Measurements from ENCODE around the gene HTR4.

HTR4 gene

GRCh38 chr5:148632255-148633066 lies 21.9 kb downstream of the HTR4 start:
- Histone ChIP-seq H3K4me1 (ENCODE audit: control insufficient read depth, insufficient read depth, low read length, unreplicated experiment) (no peaks in the 10 kb centered on the region), H3K79me2 (ENCODE audit: control insufficient read depth, insufficient read depth, low read length, unreplicated experiment) (no peaks in the 10 kb centered on the region), H3K4me3 (ENCODE audit: low read depth, low read length) (no peak overlapping the region), H2AFZ (ENCODE audit: low read length, unreplicated experiment) (no peak overlapping the region), H3K27me3 (ENCODE audit: insufficient read depth, low read length) (peaks cover 27% of the 10 kb centered on the region), H3K27ac (ENCODE audit: low read depth, low read length) (no peak overlapping the region), H3K36me3 (ENCODE audit: insufficient read depth, low read length) (no peaks in the 10 kb centered on the region)

- no peak overlapping the region for H3K4me3 ChIP-seq (ENCODE audit: low read depth, low read length)
- H3K79me2 ChIP-seq (ENCODE audit: control insufficient read depth, insufficient read depth, low read length, unreplicated experiment), result no peaks in the 10 kb centered on the region
- no peak overlapping the region for H3K27ac ChIP-seq (ENCODE audit: low read depth, low read length)
- H3K27me3 ChIP-seq (ENCODE audit: insufficient read depth, low read length), result peaks cover 8% of the 10 kb centered on the region
- H3K4me1 ChIP-seq (ENCODE audit: control insufficient read depth, insufficient read depth, low read length, unreplicated experiment), result peaks cover 10% of the 10 kb centered on the region
- no peaks in the 10 kb centered on the region for H3K36me3 ChIP-seq (ENCODE audit: insufficient read depth, low read length)
- H2AFZ ChIP-seq (ENCODE audit: low read length, unreplicated experiment), result no peak overlapping the region
These were observed 27.3 kb downstream of the HTR4 start for GRCh38 chr5:148626986-148627385.

- H3K4me3 ChIP-seq (ENCODE audit: low read depth, low read length), result no peak overlapping the region
- peaks cover 6% of the 10 kb centered on the region; the same call in 1 of the 2 replicates for H3K27me3 ChIP-seq (ENCODE audit: insufficient read depth, low read length)
- no peaks in the 10 kb centered on the region for H3K79me2 ChIP-seq (ENCODE audit: control insufficient read depth, insufficient read depth, low read length, unreplicated experiment)
- H3K4me1 ChIP-seq (ENCODE audit: control insufficient read depth, insufficient read depth, low read length, unreplicated experiment), result peaks cover 10% of the 10 kb centered on the region
- H2AFZ ChIP-seq (ENCODE audit: low read length, unreplicated experiment), result no peak overlapping the region
- H3K36me3 ChIP-seq (ENCODE audit: insufficient read depth, low read length), result no peaks in the 10 kb centered on the region
- no peak overlapping the region for H3K27ac ChIP-seq (ENCODE audit: low read depth, low read length)
These were observed 28.2 kb downstream of the HTR4 start for GRCh38 chr5:148626081-148626613.

GRCh38 chr5:148625250-148625649 lies 29.1 kb downstream of the HTR4 start:
- H3K27me3 ChIP-seq (ENCODE audit: insufficient read depth, low read length), result peaks cover 5% of the 10 kb centered on the region; the same call in 1 of the 2 replicates
- no peak overlapping the region for H3K4me3 ChIP-seq (ENCODE audit: low read depth, low read length)
- no peaks in the 10 kb centered on the region for H3K36me3 ChIP-seq (ENCODE audit: insufficient read depth, low read length)
- no peak overlapping the region for H2AFZ ChIP-seq (ENCODE audit: low read length, unreplicated experiment)
- H3K79me2 ChIP-seq (ENCODE audit: control insufficient read depth, insufficient read depth, low read length, unreplicated experiment), result no peaks in the 10 kb centered on the region
- peaks cover 10% of the 10 kb centered on the region for H3K4me1 ChIP-seq (ENCODE audit: control insufficient read depth, insufficient read depth, low read length, unreplicated experiment)
- no peak overlapping the region for H3K27ac ChIP-seq (ENCODE audit: low read depth, low read length)

- Histone ChIP-seq H3K79me2 (ENCODE audit: control insufficient read depth, insufficient read depth, low read length, unreplicated experiment) (no peaks in the 10 kb centered on the region), H3K27me3 (ENCODE audit: insufficient read depth, low read length) (no peaks in the 10 kb centered on the region), H2AFZ (ENCODE audit: low read length, unreplicated experiment) (no peak overlapping the region), H3K27ac (ENCODE audit: low read depth, low read length) (no peak overlapping the region), H3K36me3 (ENCODE audit: insufficient read depth, low read length) (no peaks in the 10 kb centered on the region), H3K4me1 (ENCODE audit: control insufficient read depth, insufficient read depth, low read length, unreplicated experiment) (peaks cover 19% of the 10 kb centered on the region), H3K4me3 (ENCODE audit: low read depth, low read length) (no peak overlapping the region)
These were observed 30.6 kb downstream of the HTR4 start for GRCh38 chr5:148623741-148624140.

GRCh38 chr5:148623101-148623500 lies 31.2 kb downstream of the HTR4 start:
- Histone ChIP-seq H3K4me1 (ENCODE audit: control insufficient read depth, insufficient read depth, low read length, unreplicated experiment) (peaks cover 19% of the 10 kb centered on the region), H3K4me3 (ENCODE audit: low read depth, low read length) (no peak overlapping the region), H3K27me3 (ENCODE audit: insufficient read depth, low read length) (no peaks in the 10 kb centered on the region), H2AFZ (ENCODE audit: low read length, unreplicated experiment) (no peak overlapping the region), H3K79me2 (ENCODE audit: control insufficient read depth, insufficient read depth, low read length, unreplicated experiment) (no peaks in the 10 kb centered on the region), H3K27ac (ENCODE audit: low read depth, low read length) (no peak overlapping the region), H3K36me3 (ENCODE audit: insufficient read depth, low read length) (no peaks in the 10 kb centered on the region)

GRCh38 chr5:148620696-148621095 lies 33.6 kb downstream of the HTR4 start:
- H3K79me2 ChIP-seq (ENCODE audit: control insufficient read depth, insufficient read depth, low read length, unreplicated experiment), result no peaks in the 10 kb centered on the region
- H3K4me3 ChIP-seq (ENCODE audit: low read depth, low read length), result no peak overlapping the region
- H3K4me1 ChIP-seq (ENCODE audit: control insufficient read depth, insufficient read depth, low read length, unreplicated experiment), result peaks cover 19% of the 10 kb centered on the region
- H2AFZ ChIP-seq (ENCODE audit: low read length, unreplicated experiment), result no peak overlapping the region
- no peak overlapping the region for H3K27ac ChIP-seq (ENCODE audit: low read depth, low read length)
- no peaks in the 10 kb centered on the region for H3K27me3 ChIP-seq (ENCODE audit: insufficient read depth, low read length)
- H3K36me3 ChIP-seq (ENCODE audit: insufficient read depth, low read length), result no peaks in the 10 kb centered on the region

GRCh38 chr5:148620091-148620490 lies 34.2 kb downstream of the HTR4 start:
- Histone ChIP-seq H2AFZ (ENCODE audit: low read length, unreplicated experiment) (no peak overlapping the region), H3K4me1 (ENCODE audit: control insufficient read depth, insufficient read depth, low read length, unreplicated experiment) (peaks cover 19% of the 10 kb centered on the region), H3K27me3 (ENCODE audit: insufficient read depth, low read length) (no peaks in the 10 kb centered on the region), H3K27ac (ENCODE audit: low read depth, low read length) (no peak overlapping the region), H3K4me3 (ENCODE audit: low read depth, low read length) (no peak overlapping the region), H3K79me2 (ENCODE audit: control insufficient read depth, insufficient read depth, low read length, unreplicated experiment) (no peaks in the 10 kb centered on the region), H3K36me3 (ENCODE audit: insufficient read depth, low read length) (no peaks in the 10 kb centered on the region)

- Histone ChIP-seq H2AFZ (ENCODE audit: low read length, unreplicated experiment) (no peak overlapping the region), H3K4me1 (ENCODE audit: control insufficient read depth, insufficient read depth, low read length, unreplicated experiment) (peaks cover 19% of the 10 kb centered on the region), H3K36me3 (ENCODE audit: insufficient read depth, low read length) (no peaks in the 10 kb centered on the region), H3K27me3 (ENCODE audit: insufficient read depth, low read length) (no peaks in the 10 kb centered on the region), H3K4me3 (ENCODE audit: low read depth, low read length) (no peak overlapping the region), H3K79me2 (ENCODE audit: control insufficient read depth, insufficient read depth, low read length, unreplicated experiment) (no peaks in the 10 kb centered on the region), H3K27ac (ENCODE audit: low read depth, low read length) (no peak overlapping the region)
These were observed 34.8 kb downstream of the HTR4 start for GRCh38 chr5:148619484-148619883.

GRCh38 chr5:148615644-148616275 lies 38.6 kb downstream of the HTR4 start:
- Histone ChIP-seq H3K4me3 (ENCODE audit: low read depth, low read length) (no peak overlapping the region), H3K27ac (ENCODE audit: low read depth, low read length) (no peak overlapping the region), H3K4me1 (ENCODE audit: control insufficient read depth, insufficient read depth, low read length, unreplicated experiment) (peaks cover 10% of the 10 kb centered on the region), H3K79me2 (ENCODE audit: control insufficient read depth, insufficient read depth, low read length, unreplicated experiment) (no peaks in the 10 kb centered on the region), H3K36me3 (ENCODE audit: insufficient read depth, low read length) (no peaks in the 10 kb centered on the region), H2AFZ (ENCODE audit: low read length, unreplicated experiment) (no peak overlapping the region), H3K27me3 (ENCODE audit: insufficient read depth, low read length) (no peaks in the 10 kb centered on the region)

GRCh38 chr5:148607406-148607805 lies 46.9 kb downstream of the HTR4 start:
- H3K79me2 ChIP-seq (ENCODE audit: control insufficient read depth, insufficient read depth, low read length, unreplicated experiment), result no peaks in the 10 kb centered on the region
- no peak overlapping the region for H3K4me3 ChIP-seq (ENCODE audit: low read depth, low read length)
- H2AFZ ChIP-seq (ENCODE audit: low read length, unreplicated experiment), result no peak overlapping the region
- no peaks in the 10 kb centered on the region for H3K36me3 ChIP-seq (ENCODE audit: insufficient read depth, low read length)
- H3K27me3 ChIP-seq (ENCODE audit: insufficient read depth, low read length), result 0 out of 2 replicates have a peak, but pooled peaks cover 17% of the 10 kb centered on the region
- H3K27ac ChIP-seq (ENCODE audit: low read depth, low read length), result no peak overlapping the region
- H3K4me1 ChIP-seq (ENCODE audit: control insufficient read depth, insufficient read depth, low read length, unreplicated experiment), result no peaks in the 10 kb centered on the region
